OCI-LY1 (cell line): ENCODE results near the gene CDH13.
"Not testable (repeated sequence)": the region's sequence is repeated elsewhere in the genome, so short reads cannot be mapped to it uniquely, and the experiment has no call there.

Experiments
- H2AFZ ChIP-seq: fragments of 200-600 bp; sonication (generic), shearing (Covaris generic); 2 replicates; pipeline ENCODE4 v1.6.0; 2014; ENCODE audit warnings: antibody characterized with exemption, mild to moderate bottlenecking, low read length
- H3F3A ChIP-seq: fragments of 200-600 bp; sonication (generic), shearing (Covaris generic); 2 replicates; pipeline ENCODE4 v1.6.0; 2014; ENCODE audit warnings: mild to moderate bottlenecking, antibody characterized with exemption, low read length, moderate library complexity; ENCODE audit not compliant: insufficient read depth
- H3K27ac ChIP-seq: fragments of 200-600 bp; sonication (generic); 2 replicates; pipeline ENCODE4 v1.5.1; 2014; ENCODE audit warnings: low read length, mixed run types, mild to moderate bottlenecking, low read depth; ENCODE audit not compliant: poor library complexity, severe bottlenecking
- H3K27me3 ChIP-seq: fragments of 200-600 bp; sonication (generic); 2 replicates; pipeline ENCODE4 v1.6.0; 2014; ENCODE audit warnings: antibody characterized with exemption, mild to moderate bottlenecking, low read length, moderate library complexity; ENCODE audit not compliant: insufficient read depth
- H3K36me3 ChIP-seq: fragments of 200-600 bp; sonication (generic); 2 replicates; pipeline ENCODE4 v1.6.1; 2014; ENCODE audit warnings: mild to moderate bottlenecking, antibody characterized with exemption, low read length, moderate library complexity, mixed read lengths; ENCODE audit not compliant: insufficient read depth
- H3K4me1 ChIP-seq: fragments of 200-600 bp; sonication (generic); 2 replicates; pipeline ENCODE4 v1.5.1; 2014; ENCODE audit warnings: mild to moderate bottlenecking, low read length, moderate library complexity; ENCODE audit not compliant: insufficient read depth, severe bottlenecking
- H3K4me2 ChIP-seq: fragments of 200-600 bp; sonication (generic), shearing (Covaris generic); 2 replicates; pipeline ENCODE4 v1.6.1; 2014; ENCODE audit warnings: low read length
- H3K4me3 ChIP-seq: fragments of 200-600 bp; sonication (generic); 2 replicates; pipeline ENCODE4 v1.5.1; 2014; ENCODE audit warnings: low read length, low read depth, mild to moderate bottlenecking, mixed read lengths; ENCODE audit not compliant: poor library complexity, severe bottlenecking
- H3K79me2 ChIP-seq: fragments of 200-600 bp; shearing (Covaris generic); 2 replicates; pipeline ENCODE4 v1.6.1; 2016; ENCODE audit warnings: mixed run types, low read length, mixed read lengths; ENCODE audit not compliant: insufficient read depth
- H3K9ac ChIP-seq: fragments of 200-600 bp; sonication (generic), shearing (Covaris generic); 2 replicates; pipeline ENCODE4 v1.6.1; 2014; ENCODE audit warnings: mild to moderate bottlenecking, low read length, mixed read lengths
- H3K9me2 ChIP-seq: fragments of 200-600 bp; sonication (generic), shearing (Covaris generic); 2 replicates; pipeline ENCODE4 v1.6.1; 2014; ENCODE audit warnings: low read depth, mild to moderate bottlenecking, low read length, mixed read lengths
- H3K9me3 ChIP-seq: fragments of 200-600 bp; shearing (Covaris generic); 2 replicates; pipeline ENCODE4 v1.6.1; 2014; ENCODE audit warnings: low read length, mixed read lengths
- H4K20me1 ChIP-seq: fragments of 200-600 bp; sonication (generic), shearing (Covaris generic); 2 replicates; pipeline ENCODE4 v1.6.0; 2016; ENCODE audit warnings: mild to moderate bottlenecking, low read length; ENCODE audit not compliant: insufficient read depth
- EZH2 ChIP-seq: fragments of 200-600 bp; sonication (generic), shearing (Covaris generic); IDR thresholded peaks from 2 replicates; pipeline ENCODE4 v1.8.0; 2017; ENCODE audit warnings: borderline replicate concordance, mixed run types, mild to moderate bottlenecking, antibody characterized with exemption, low read length, moderate library complexity, mixed read lengths
- TF ChIP-seq, protein P1 (sequence below): fragments of 200-600 bp; sonication (generic), shearing (Covaris generic); IDR thresholded peaks from 2 replicates; pipeline ENCODE4 v1.5.1; 2017; ENCODE audit warnings: mild to moderate bottlenecking, antibody characterized with exemption, low read length, moderate library complexity, mixed read lengths

CDH13 gene

DNA sequence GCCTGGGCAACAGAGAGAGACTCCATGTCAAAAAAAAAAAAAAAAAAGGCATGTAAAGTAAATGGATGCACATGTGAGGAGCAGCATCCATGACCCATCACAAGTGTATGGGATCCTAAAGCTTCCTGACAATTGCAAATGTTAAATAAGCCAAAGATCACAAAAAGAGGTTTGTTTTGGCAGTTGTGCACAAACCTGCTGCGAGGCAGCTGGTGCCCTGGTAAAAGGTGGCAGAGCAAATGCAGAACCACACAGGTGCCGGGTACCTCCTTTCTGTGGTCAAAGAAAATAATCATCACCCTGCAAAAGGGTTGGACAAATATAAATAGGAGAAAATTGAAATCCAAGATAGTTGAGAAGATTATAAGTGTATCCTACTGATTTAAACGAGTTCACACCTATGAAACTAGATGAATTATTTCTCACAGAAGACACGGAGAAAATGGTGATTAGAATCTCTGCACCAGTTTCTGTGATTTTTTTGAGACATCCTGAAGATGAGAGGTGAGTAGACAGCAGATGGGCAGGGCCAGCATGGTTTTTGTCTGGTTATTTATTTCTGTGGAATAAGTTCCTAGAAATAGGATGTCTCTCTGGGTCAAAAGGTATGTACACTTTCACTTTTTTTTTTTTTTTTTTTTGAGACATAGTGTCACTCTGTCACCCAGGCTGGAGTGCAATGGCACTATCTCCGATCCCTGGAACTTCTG lies 291.3 kb downstream of the CDH13 start:
- no peaks in the 10 kb centered on the region for H3K9me2 ChIP-seq
- no peaks in the 10 kb centered on the region for H3K4me1 ChIP-seq
- TF ChIP-seq, protein P1, sequence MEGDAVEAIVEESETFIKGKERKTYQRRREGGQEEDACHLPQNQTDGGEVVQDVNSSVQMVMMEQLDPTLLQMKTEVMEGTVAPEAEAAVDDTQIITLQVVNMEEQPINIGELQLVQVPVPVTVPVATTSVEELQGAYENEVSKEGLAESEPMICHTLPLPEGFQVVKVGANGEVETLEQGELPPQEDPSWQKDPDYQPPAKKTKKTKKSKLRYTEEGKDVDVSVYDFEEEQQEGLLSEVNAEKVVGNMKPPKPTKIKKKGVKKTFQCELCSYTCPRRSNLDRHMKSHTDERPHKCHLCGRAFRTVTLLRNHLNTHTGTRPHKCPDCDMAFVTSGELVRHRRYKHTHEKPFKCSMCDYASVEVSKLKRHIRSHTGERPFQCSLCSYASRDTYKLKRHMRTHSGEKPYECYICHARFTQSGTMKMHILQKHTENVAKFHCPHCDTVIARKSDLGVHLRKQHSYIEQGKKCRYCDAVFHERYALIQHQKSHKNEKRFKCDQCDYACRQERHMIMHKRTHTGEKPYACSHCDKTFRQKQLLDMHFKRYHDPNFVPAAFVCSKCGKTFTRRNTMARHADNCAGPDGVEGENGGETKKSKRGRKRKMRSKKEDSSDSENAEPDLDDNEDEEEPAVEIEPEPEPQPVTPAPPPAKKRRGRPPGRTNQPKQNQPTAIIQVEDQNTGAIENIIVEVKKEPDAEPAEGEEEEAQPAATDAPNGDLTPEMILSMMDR = no peak
- no peak for TF ChIP-seq EZH2
- no peaks in the 10 kb centered on the region for H3K27me3 ChIP-seq
- H3F3A ChIP-seq = no peaks in the 10 kb centered on the region
- no peak overlapping the region for H3K27ac ChIP-seq
- H4K20me1 ChIP-seq = no peaks in the 10 kb centered on the region
- H2AFZ ChIP-seq = no peak overlapping the region
- no peaks in the 10 kb centered on the region for H3K9me3 ChIP-seq
- H3K79me2 ChIP-seq = no peaks in the 10 kb centered on the region
- H3K36me3 ChIP-seq = no peaks in the 10 kb centered on the region
- H3K9ac ChIP-seq = no peak overlapping the region
- H3K4me3 ChIP-seq = no peak overlapping the region
- no peak overlapping the region for H3K4me2 ChIP-seq

DNA sequence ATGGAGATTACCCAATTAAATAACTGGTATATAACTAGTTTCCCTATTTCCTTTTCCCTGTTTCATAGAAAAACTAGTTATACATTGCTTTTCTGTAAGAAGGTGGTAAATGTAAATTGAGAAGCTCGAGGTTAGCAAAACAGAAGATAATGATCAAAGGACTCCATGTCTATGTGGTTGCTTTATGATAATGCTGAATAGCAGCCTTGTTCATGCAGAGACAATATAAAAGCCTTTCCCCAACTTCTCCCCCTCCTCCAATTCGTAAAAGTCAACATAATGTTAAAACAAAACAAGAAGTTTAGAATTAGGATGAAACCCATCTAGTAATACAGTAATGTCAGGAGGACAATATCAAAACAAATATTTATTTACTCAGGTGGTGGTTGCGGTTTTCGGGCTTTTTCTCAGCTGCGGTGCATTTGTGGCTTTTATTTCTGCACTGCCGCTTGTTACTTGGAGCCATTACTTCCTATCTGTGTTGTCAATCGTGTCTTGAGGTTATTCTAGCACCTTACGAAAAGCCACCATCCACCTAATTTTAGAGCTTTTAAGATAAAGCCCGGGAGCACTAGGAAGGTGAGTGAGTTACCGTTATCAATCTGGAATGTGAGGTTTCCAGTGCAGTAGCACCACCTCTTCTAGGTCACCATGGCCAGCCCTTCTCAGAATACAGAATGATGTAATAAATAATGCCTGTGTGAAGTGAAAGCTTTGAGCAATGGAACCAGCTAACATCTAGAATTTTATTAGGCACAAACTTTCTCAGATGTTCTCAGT lies 297.5 kb downstream of the CDH13 start:
- Histone ChIP-seq H3K27ac (no peak overlapping the region), H3K27me3 (no peaks in the 10 kb centered on the region), H4K20me1 (no peaks in the 10 kb centered on the region), H3K9ac (no peak overlapping the region), H3K36me3 (no peaks in the 10 kb centered on the region), H3K4me2 (no peak overlapping the region), H2AFZ (no peak overlapping the region), H3K79me2 (no peaks in the 10 kb centered on the region), H3F3A (no peaks in the 10 kb centered on the region), H3K9me3 (no peaks in the 10 kb centered on the region), H3K4me3 (no peak overlapping the region), H3K4me1 (no peaks in the 10 kb centered on the region), H3K9me2 (no peaks in the 10 kb centered on the region)
- no peak for TF ChIP-seq EZH2
- TF ChIP-seq, protein P1 = no peak

DNA sequence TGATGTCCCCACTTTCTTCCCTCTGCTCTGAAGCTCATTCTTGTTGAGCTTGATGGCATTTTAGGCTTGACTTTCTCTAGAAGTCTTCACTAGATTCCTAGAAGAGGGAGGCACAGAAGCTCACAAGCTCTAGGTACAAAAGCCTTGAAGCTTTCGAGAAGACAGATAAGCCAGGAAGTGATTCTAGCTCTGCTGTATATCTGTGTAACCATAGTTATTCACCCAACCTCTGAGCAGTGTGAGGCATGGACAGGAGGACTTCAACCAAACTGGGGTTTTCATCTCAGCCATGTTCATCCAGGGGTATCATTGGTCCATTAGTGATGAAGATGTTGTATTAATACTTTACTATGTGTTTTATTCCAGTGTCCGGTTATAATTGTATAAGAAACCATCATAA lies 299.7 kb downstream of the CDH13 start:
- Histone ChIP-seq H3K4me3 (no peak overlapping the region), H3K4me2 (no peak overlapping the region), H3K27me3 (no peaks in the 10 kb centered on the region), H3K9me3 (no peaks in the 10 kb centered on the region), H2AFZ (no peak overlapping the region), H3K9me2 (no peaks in the 10 kb centered on the region), H3K4me1 (no peaks in the 10 kb centered on the region), H4K20me1 (no peaks in the 10 kb centered on the region), H3K9ac (no peak overlapping the region), H3K27ac (no peak overlapping the region), H3K36me3 (no peaks in the 10 kb centered on the region), H3K79me2 (no peaks in the 10 kb centered on the region), H3F3A (no peaks in the 10 kb centered on the region)
- TF ChIP-seq EZH2 = no peak
- TF ChIP-seq, protein P1 = no peak

DNA sequence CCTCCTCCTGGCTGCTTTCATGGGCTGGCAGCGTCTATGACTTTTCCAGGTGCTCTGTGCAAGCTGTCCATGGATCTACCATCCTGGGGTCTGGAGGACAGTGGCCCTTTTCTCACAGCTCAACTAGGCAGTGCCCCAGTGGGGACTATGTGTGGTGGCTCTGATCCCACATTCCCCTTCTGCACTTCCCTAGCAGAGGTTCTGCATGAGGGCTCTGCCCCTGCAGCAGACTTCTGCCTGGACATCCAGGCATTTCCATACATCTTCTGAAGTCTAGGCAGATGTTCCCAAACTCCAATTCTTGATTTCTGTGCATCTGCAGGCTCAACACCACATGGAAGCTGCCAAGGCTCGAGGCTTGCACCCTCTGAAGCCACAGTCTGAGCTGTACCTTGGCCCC lies 307.2 kb downstream of the CDH13 start:
- not testable (repeated sequence) for H3K27me3 ChIP-seq, H3K4me3 ChIP-seq

More for the DNA sequence above, 307.2 kb downstream of the CDH13 start:
- not testable (repeated sequence) for H4K20me1 ChIP-seq, H3K4me1 ChIP-seq, H3K9me2 ChIP-seq, H3K36me3 ChIP-seq, H3K79me2 ChIP-seq, H3K9ac ChIP-seq, H3K4me2 ChIP-seq, H3F3A ChIP-seq, H3K27ac ChIP-seq, H3K9me3 ChIP-seq, H2AFZ ChIP-seq
